K562 (cell line): Measurements from ENCODE around the gene XPNPEP1. TPM values are rescaled to one million over a fixed set of nuclear protein-coding genes. Genes with fewer than 3 reads are reported as not detected.

Experiments used
- ATAC-seq: fragments of 200-7000 bp; cut with Tn5 transposase; 3 replicates; pipeline ENCODE4 v1.9.1; 2020; ENCODE audit warnings: moderate library complexity
- BruUV-seq: library from RNA; stranded (reverse); fragments of 400-500 nt; replicated peaks from 2 replicates; lab custom pipeline; 2021; lab: Mats Ljungman, UMichigan
- CTCF ChIA-PET: fragments of 300-600 bp; formaldehyde crosslinking; extraction: SDS; loops from one replicate; lab custom pipeline; 2021; ENCODE audit warnings: low intra/inter-chr PET ratio; lab: Yijun Ruan, JAX
- POLR2A ChIA-PET: fragments of 300-600, 350-650 bp; sonication (Branson Sonifier 250); formaldehyde crosslinking; extraction: SDS; loops from one replicate; lab custom pipeline; 2021; ENCODE audit warnings: antibody characterized with exemption, inconsistent platforms; lab: Yijun Ruan, JAX
- DNase-seq, 4 experiments: peaks; one replicate each; pipeline versions ENCODE4 v3.0.0 to v3.0.0-alpha.2; 2011 to 2018; ENCODE audit warnings: low spot score in 3 of 4, mixed read lengths in 3 of 4; ENCODE audit errors: extremely low read depth in 1 of 4
- FAIRE-seq: peaks from 2 replicates; lab custom pipeline; 2011; peaks lifted over from hg19 to GRCh38; lab: Jason Lieb, UNC
- H2AFZ ChIP-seq: 2 replicates; pipeline ENCODE4 v1.6.0; 2011; ENCODE audit warnings: low read depth, low read length, control low read depth, inconsistent platforms
- H3K27ac ChIP-seq: fragments of 200-600 bp; 3 replicates; pipeline ENCODE4 v1.8.0; 2011; ENCODE audit warnings: low read depth, mild to moderate bottlenecking, control low read depth, inconsistent platforms, low read length, moderate library complexity, mixed read lengths; ENCODE audit errors: extremely low read depth
- H3K27me3 ChIP-seq, 2 experiments: fragments of 300-600 bp in 1 of 2; 2 replicates in 1 of 2; 3 replicates in 1 of 2; pipeline versions ENCODE4 v1.6.0 to v1.8.0; 2011; ENCODE audit warnings: inconsistent platforms in 2 of 2, low read length in 2 of 2, mild to moderate bottlenecking in 1 of 2, mixed read lengths in 1 of 2, moderate library complexity in 1 of 2; ENCODE audit not compliant: control insufficient read depth in 2 of 2, insufficient read depth in 2 of 2
- H3K36me3 ChIP-seq: fragments of 300-600 bp; 3 replicates; pipeline ENCODE4 v1.8.0; 2011; ENCODE audit warnings: mild to moderate bottlenecking, low read length, inconsistent platforms; ENCODE audit not compliant: control insufficient read depth, insufficient read depth
- H3K4me1 ChIP-seq, 2 experiments: fragments of 200-600 bp in 1 of 2; replicated peaks in 1 of 2; 2 replicates in 1 of 2; 3 replicates in 1 of 2; pipeline versions ENCODE4 v1.5.1 to v1.8.0; 2011; ENCODE audit warnings: inconsistent platforms in 2 of 2, low read length in 2 of 2, mild to moderate bottlenecking in 1 of 2, mixed read lengths in 1 of 2, moderate library complexity in 1 of 2; ENCODE audit not compliant: control insufficient read depth in 2 of 2, insufficient read depth in 2 of 2
- H3K4me2 ChIP-seq: 2 replicates; pipeline ENCODE4 v1.6.1; 2011; ENCODE audit warnings: low read length, control low read depth, inconsistent platforms, mixed read lengths; ENCODE audit not compliant: insufficient read depth
- H3K4me3 ChIP-seq: fragments of 200-600 bp; sonication (generic), shearing (Covaris generic); 2 replicates; pipeline ENCODE4 v1.5.1; 2016; ENCODE audit warnings: control low read depth, inconsistent platforms
- H3K79me2 ChIP-seq: fragments of 200-600 bp; 3 replicates; pipeline ENCODE4 v1.8.0; 2011; ENCODE audit warnings: low read length, inconsistent platforms; ENCODE audit not compliant: control insufficient read depth, insufficient read depth
- H3K9ac ChIP-seq, 2 experiments: 2 replicates each; pipeline versions ENCODE4 v1.6.0 to v1.6.1; 2011; ENCODE audit warnings: low read depth in 2 of 2, low read length in 2 of 2, control low read depth in 1 of 2, inconsistent platforms in 1 of 2, mild to moderate bottlenecking in 1 of 2, mixed read lengths in 1 of 2; ENCODE audit not compliant: insufficient read depth in 1 of 2
- H3K9me1 ChIP-seq: one replicate; pipeline ENCODE4 v1.6.0; 2011; ENCODE audit warnings: inconsistent platforms, mild to moderate bottlenecking, low read length, moderate library complexity; ENCODE audit not compliant: control insufficient read depth, insufficient read depth
- H3K9me3 ChIP-seq: replicated peaks from 2 replicates; pipeline ENCODE4 v1.5.1; 2011; ENCODE audit warnings: low read depth, low read length, inconsistent platforms; ENCODE audit not compliant: control insufficient read depth, insufficient read depth
- H4K20me1 ChIP-seq: replicated peaks from 2 replicates; pipeline ENCODE4 v1.6.1; 2011; ENCODE audit warnings: low read length, inconsistent platforms, mixed read lengths; ENCODE audit not compliant: control insufficient read depth, insufficient read depth
- CAMTA2 ChIP-seq: fragments of 250-450 bp; sonication (Bioruptor Pico); conservative IDR thresholded peaks from 2 replicates; pipeline ENCODE4 v1.5.1; 2022
- CBX3 ChIP-seq, 2 experiments: IDR thresholded peaks; 1 replicate in 1 of 2; 2 replicates in 1 of 2; pipeline ENCODE4 v1.6.1; 2012; ENCODE audit warnings: inconsistent platforms in 2 of 2, low read length in 2 of 2, borderline replicate concordance in 1 of 2, control low read depth in 1 of 2
- FOXJ3 ChIP-seq: sonication (generic); formaldehyde crosslinking; IDR thresholded peaks from 2 replicates; pipeline ENCODE4 v1.4.0; 2020; ENCODE audit warnings: mild to moderate bottlenecking, missing genetic modification reagents
- PHB ChIP-seq: fragments of 250-450 bp; sonication (Bioruptor Pico); IDR thresholded peaks from 2 replicates; pipeline ENCODE4 v1.5.0; 2021
- POLR2AphosphoS5 ChIP-seq: IDR thresholded peaks from 2 replicates; pipeline ENCODE4 v1.6.1; 2011; ENCODE audit warnings: mild to moderate bottlenecking, low read depth, low read length, moderate library complexity; ENCODE audit not compliant: control insufficient read depth, insufficient read depth
- POLR3G ChIP-seq: IDR thresholded peaks from 2 replicates; pipeline ENCODE4 v1.6.1; 2011; ENCODE audit not compliant: insufficient read length, insufficient replicate concordance; ENCODE audit errors: extremely low read depth
- SMAD3 ChIP-seq: fragments of 450-650 bp; formaldehyde crosslinking; conservative IDR thresholded peaks from 2 replicates; pipeline ENCODE4 v1.4.0; 2020; ENCODE audit warnings: mild to moderate bottlenecking
- SRF ChIP-seq, 2 experiments: fragments of 250-450, 450-650 bp in 1 of 2; sonication (Bioruptor Pico) in 1 of 2; sonication (generic) in 1 of 2; formaldehyde crosslinking; IDR thresholded peaks; 2 replicates each; pipeline versions ENCODE4 v1.5.0 to v1.5.1; 2020 to 2022; ENCODE audit warnings: mild to moderate bottlenecking in 1 of 2, missing genetic modification reagents in 1 of 2
- TAF7 ChIP-seq: fragments of 450-650 bp; IDR thresholded peaks from 2 replicates; pipeline ENCODE4 v1.6.1; 2016; ENCODE audit warnings: missing genetic modification characterization, missing compliant biosample characterization
- ZKSCAN3 ChIP-seq: fragments of 250-450 bp; sonication (Bioruptor Pico); IDR thresholded peaks from 2 replicates; pipeline ENCODE4 v1.4.0; 2020
- ZNF444 ChIP-seq: fragments of 250-450 bp; sonication (Bioruptor Pico); IDR thresholded peaks from 2 replicates; pipeline ENCODE4 v1.4.0; 2020; ENCODE audit warnings: mild to moderate bottlenecking, moderate library complexity
- ZNF695 ChIP-seq: fragments of 450-650 bp; formaldehyde crosslinking; IDR thresholded peaks from 2 replicates; pipeline ENCODE4 v1.4.0; 2020; ENCODE audit warnings: mild to moderate bottlenecking, moderate library complexity
- WGBS: fragments of 100-300 bp; shearing (Covaris generic); methylation state at CpG from one replicate; pipeline ENCODE4 v1.1.6; 2016; ENCODE audit warnings: low coverage, mixed read lengths; ENCODE audit not compliant: insufficient coverage; ENCODE audit errors: missing lambda C conversion rate; 5-methylcytosine and 5-hydroxymethylcytosine counted together
- in situ Hi-C: fragments of 300-500 bp; cut with MboI; formaldehyde crosslinking; loops from 4 replicates; pipeline ENCODE4 v1.15.0; 2018; ENCODE audit warnings: inconsistent platforms, mixed read lengths
- intact Hi-C: fragments of 100-400 bp; cut with micrococcal nuclease; formaldehyde crosslinking; loops from 2 replicates; pipeline ENCODE4 v1.14.2; 2022
- polyA plus RNA-seq, 8 experiments: library from polyadenylated mRNA; depleted of rRNA in 4 of 8; stranded (reverse) in 5 of 8; unstranded in 3 of 8; fragments of >200 nt; fragmentation: Nextera tagmentation in 2 of 8; fragmentation: Illumina TruSeq in 1 of 8; extraction: Ambion mirVana in 2 of 8; extraction: Trizol in 1 of 8; gene quantifications; 2 replicates each; pipeline versions ENCODE4 v1.2.1 to v1.2.3, GENCODE V29; 2011 to 2014; ENCODE audit warnings: inconsistent platforms in 1 of 8, missing spikeins in 1 of 8
- total RNA-seq, 7 experiments: library from RNA; depleted of rRNA in 6 of 7; stranded (reverse); fragments of >200 nt in 6 of 7; fragmentation: Illumina TruSeq in 2 of 7; extraction: Trizol in 2 of 7; gene quantifications; 2 replicates each; pipeline versions ENCODE4 v1.2.1 to v1.2.3, GENCODE V29; 2011 to 2021; ENCODE audit warnings: low replicate concordance in 1 of 7
- TF ChIP-seq, protein P1 (sequence below), 3 experiments: fragments of 200-800 bp in 1 of 3; fragments of 250-450 bp in 1 of 3; fragments of 450-650 bp in 1 of 3; sonication (Bioruptor Pico) in 1 of 3; sonication (Bioruptor generic) in 1 of 3; formaldehyde crosslinking in 1 of 3; IDR thresholded peaks; 2 replicates each; pipeline versions ENCODE4 v1.6.1 to v1.8.0; 2016 to 2022; ENCODE audit warnings: mild to moderate bottlenecking in 2 of 3, missing genetic modification characterization in 2 of 3, missing compliant biosample characterization in 1 of 3, moderate library complexity in 1 of 3
- TF ChIP-seq, protein P2 (sequence below), 2 experiments: fragments of 450-650 bp; conservative IDR thresholded peaks; 2 replicates each; pipeline ENCODE4 v1.6.1; 2017; ENCODE audit warnings: mild to moderate bottlenecking in 2 of 2, moderate library complexity in 2 of 2

XPNPEP1 gene
- total and polyA plus RNA-seq, 9 of the 15 experiments (the other 6 are each of a cell fraction or from before 2014, with no cell fraction given) = 24.2 to 93.5 (median 40.1) TPM

DNA sequence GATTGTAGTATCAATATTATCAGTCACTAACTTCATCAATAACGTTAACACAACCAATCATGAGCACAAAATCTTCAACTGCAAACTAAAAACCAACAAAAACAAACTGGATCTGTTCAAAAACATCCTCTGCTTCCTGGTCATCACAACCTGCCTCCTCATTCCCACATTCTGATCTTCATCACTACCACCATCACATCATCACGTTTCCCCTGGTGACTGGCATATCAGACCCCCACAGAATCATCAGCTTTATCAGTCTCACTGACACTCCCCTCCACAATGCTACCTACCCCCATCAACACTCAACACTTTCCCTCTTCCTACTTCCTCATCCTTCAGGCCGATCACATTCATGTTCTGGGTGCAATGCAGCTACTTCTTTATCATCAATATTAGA is 11.4 kb downstream of the XPNPEP1 start (continued):
- TF ChIP-seq, protein P1, sequence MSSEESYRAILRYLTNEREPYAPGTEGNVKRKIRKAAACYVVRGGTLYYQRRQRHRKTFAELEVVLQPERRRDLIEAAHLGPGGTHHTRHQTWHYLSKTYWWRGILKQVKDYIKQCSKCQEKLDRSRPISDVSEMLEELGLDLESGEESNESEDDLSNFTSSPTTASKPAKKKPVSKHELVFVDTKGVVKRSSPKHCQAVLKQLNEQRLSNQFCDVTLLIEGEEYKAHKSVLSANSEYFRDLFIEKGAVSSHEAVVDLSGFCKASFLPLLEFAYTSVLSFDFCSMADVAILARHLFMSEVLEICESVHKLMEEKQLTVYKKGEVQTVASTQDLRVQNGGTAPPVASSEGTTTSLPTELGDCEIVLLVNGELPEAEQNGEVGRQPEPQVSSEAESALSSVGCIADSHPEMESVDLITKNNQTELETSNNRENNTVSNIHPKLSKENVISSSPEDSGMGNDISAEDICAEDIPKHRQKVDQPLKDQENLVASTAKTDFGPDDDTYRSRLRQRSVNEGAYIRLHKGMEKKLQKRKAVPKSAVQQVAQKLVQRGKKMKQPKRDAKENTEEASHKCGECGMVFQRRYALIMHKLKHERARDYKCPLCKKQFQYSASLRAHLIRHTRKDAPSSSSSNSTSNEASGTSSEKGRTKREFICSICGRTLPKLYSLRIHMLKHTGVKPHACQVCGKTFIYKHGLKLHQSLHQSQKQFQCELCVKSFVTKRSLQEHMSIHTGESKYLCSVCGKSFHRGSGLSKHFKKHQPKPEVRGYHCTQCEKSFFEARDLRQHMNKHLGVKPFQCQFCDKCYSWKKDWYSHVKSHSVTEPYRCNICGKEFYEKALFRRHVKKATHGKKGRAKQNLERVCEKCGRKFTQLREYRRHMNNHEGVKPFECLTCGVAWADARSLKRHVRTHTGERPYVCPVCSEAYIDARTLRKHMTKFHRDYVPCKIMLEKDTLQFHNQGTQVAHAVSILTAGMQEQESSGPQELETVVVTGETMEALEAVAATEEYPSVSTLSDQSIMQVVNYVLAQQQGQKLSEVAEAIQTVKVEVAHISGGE (CRISPR knock-in tag; IDR thresholded peaks at IDR 0.05) = no peak
- TF ChIP-seq ZNF695 (CRISPR knock-in tag) (no peak), ZKSCAN3 (no peak), POLR2AphosphoS5 (no peak), ZNF444 (no peak), TAF7 (tag) (no peak)

DNA sequence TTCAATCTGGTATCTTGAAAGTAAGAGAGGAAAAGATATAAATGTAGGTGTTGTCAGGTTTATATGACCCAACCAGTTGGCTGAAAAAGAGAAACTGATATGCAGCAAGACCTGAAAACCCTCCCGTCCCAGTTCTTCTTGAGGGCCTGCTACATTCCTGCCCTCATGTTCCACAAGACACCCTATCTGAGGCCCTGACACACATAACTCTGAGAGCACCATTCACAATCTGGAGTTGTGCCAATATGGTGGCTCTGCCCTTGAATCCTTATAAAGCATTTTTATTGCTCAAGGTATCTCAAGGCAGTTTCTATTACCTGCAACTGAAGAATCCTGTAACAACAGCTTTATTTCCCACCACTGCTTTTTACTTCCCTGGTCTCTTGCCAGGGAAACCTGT is 17.0 kb downstream of the XPNPEP1 start:
- Histone ChIP-seq H3K9ac (no peak overlapping the region), H3K9me3 (no peaks in the 10 kb centered on the region), H4K20me1 (no peaks in the 10 kb centered on the region), H2AFZ (no peak overlapping the region), H3K4me3 (no peak overlapping the region), H3K9me1 (no peaks in the 10 kb centered on the region), H3K4me1 (peaks cover 0 to 4% of the 10 kb centered on the region in 2 experiments; a peak in 1 of 5 replicates), H3K79me2 (no peaks in the 10 kb centered on the region), H3K27ac (no peak overlapping the region), H3K36me3 (peaks cover 10% of the 10 kb centered on the region; the same call in 2 of the 3 replicates), H3K27me3 (no peaks in the 10 kb centered on the region), H3K4me2 (no peak overlapping the region)
- no CpG with 5 or more reads among the region's 1 CpG for WGBS
- ChIA-PET POLR2A (interaction anchor here (0.6 kb wide), 1 partner anchor 101 kb away, joined by 3 read pairs; the partner anchor contains the start of gene ADD3), CTCF (no interaction called here)
- FAIRE-seq = no peak
- TF ChIP-seq FOXJ3 = no peak
- TF ChIP-seq SMAD3 (CRISPR knock-in tag) = no peak
- no peak for TF ChIP-seq SRF (CRISPR knock-in tag; IDR thresholded peaks at IDR 0.05)
- no peak for TF ChIP-seq POLR3G
- TF ChIP-seq CBX3 (IDR thresholded peaks at IDR 0.05; ENCODE audit: borderline replicate concordance in 1 of 2, low read length in 2 of 2) = no peak
- TF ChIP-seq, protein P2, sequence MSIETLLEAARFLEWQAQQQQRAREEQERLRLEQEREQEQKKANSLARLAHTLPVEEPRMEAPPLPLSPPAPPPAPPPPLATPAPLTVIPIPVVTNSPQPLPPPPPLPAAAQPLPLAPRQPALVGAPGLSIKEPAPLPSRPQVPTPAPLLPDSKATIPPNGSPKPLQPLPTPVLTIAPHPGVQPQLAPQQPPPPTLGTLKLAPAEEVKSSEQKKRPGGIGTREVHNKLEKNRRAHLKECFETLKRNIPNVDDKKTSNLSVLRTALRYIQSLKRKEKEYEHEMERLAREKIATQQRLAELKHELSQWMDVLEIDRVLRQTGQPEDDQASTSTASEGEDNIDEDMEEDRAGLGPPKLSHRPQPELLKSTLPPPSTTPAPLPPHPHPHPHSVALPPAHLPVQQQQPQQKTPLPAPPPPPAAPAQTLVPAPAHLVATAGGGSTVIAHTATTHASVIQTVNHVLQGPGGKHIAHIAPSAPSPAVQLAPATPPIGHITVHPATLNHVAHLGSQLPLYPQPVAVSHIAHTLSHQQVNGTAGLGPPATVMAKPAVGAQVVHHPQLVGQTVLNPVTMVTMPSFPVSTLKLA (conservative IDR thresholded peaks at IDR 0.05) = no peak
- no peak for TF ChIP-seq CAMTA2 (CRISPR knock-in tag)
- no peak for TF ChIP-seq PHB (CRISPR knock-in tag)
- no TSS peak for BruUV-seq
- no peak for ATAC-seq
- DNase-seq = no peak
- intact Hi-C loops = no loop called here
- in situ Hi-C loops = no loop called here
